Prostate gland (tissue), 2 donors: ENCODE data around the gene CGNL1.

ENCODE experiments used
- POLR2A ChIP-seq: fragments of 450-650 bp; IDR thresholded peaks from one replicate; pipeline ENCODE4 v1.6.1; 2016; ENCODE audit warnings: antibody characterized with exemption, mild to moderate bottlenecking
- POLR2AphosphoS5 ChIP-seq: sonication (generic); formaldehyde crosslinking; IDR thresholded peaks from one replicate; pipeline ENCODE4 v1.6.1; 2017; ENCODE audit warnings: antibody characterized with exemption
- TF ChIP-seq, protein P1 (sequence below), 4 experiments: fragments of 200-600 bp in 2 of 4; fragments of 450-650 bp in 2 of 4; sonication (generic) in 2 of 4; IDR thresholded peaks; 1 replicate in 3 of 4; 2 replicates in 1 of 4; pipeline ENCODE4 v1.5.1; 2016 to 2019; ENCODE audit warnings: antibody characterized with exemption in 4 of 4, mild to moderate bottlenecking in 2 of 4, moderate library complexity in 2 of 4

DNA sequence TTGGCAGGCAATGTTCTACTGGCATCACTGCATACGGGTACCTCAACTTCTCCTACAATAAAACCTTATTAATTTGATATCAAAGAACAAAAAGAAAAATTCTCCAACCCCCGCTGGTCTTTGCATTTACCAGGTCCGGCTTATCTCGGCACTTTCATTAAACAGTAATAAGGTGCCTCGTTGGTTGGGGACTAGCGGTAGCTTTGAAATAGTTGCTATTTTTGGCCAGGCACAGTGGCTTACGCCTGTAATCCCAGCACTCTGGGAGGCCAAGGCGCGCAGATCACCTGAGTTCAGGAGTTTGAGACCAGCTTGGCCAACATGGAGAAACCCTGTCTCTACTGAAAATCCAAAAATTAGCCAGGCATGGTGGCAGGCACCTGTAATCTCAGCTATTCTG, 32.0 kb upstream of the CGNL1 start:
- TF ChIP-seq POLR2A = no peak
- TF ChIP-seq, protein P1, sequence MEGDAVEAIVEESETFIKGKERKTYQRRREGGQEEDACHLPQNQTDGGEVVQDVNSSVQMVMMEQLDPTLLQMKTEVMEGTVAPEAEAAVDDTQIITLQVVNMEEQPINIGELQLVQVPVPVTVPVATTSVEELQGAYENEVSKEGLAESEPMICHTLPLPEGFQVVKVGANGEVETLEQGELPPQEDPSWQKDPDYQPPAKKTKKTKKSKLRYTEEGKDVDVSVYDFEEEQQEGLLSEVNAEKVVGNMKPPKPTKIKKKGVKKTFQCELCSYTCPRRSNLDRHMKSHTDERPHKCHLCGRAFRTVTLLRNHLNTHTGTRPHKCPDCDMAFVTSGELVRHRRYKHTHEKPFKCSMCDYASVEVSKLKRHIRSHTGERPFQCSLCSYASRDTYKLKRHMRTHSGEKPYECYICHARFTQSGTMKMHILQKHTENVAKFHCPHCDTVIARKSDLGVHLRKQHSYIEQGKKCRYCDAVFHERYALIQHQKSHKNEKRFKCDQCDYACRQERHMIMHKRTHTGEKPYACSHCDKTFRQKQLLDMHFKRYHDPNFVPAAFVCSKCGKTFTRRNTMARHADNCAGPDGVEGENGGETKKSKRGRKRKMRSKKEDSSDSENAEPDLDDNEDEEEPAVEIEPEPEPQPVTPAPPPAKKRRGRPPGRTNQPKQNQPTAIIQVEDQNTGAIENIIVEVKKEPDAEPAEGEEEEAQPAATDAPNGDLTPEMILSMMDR (IDR thresholded peaks at IDR 0.05) = no peak
- no peak for TF ChIP-seq POLR2AphosphoS5
